Measurements from ENCODE around the gene ARL8A. TPM values are rescaled to one million over a fixed set of nuclear protein-coding genes. Genes with fewer than 3 reads are reported as not detected.
"Not testable (repeated sequence)": the region's sequence is repeated elsewhere in the genome, so short reads cannot be mapped to it uniquely, and the experiment has no call there.

Gene ARL8A
- total and polyA plus RNA-seq, 8 donors = 7.8 to 34.5 (median 20.9) TPM

DNA sequence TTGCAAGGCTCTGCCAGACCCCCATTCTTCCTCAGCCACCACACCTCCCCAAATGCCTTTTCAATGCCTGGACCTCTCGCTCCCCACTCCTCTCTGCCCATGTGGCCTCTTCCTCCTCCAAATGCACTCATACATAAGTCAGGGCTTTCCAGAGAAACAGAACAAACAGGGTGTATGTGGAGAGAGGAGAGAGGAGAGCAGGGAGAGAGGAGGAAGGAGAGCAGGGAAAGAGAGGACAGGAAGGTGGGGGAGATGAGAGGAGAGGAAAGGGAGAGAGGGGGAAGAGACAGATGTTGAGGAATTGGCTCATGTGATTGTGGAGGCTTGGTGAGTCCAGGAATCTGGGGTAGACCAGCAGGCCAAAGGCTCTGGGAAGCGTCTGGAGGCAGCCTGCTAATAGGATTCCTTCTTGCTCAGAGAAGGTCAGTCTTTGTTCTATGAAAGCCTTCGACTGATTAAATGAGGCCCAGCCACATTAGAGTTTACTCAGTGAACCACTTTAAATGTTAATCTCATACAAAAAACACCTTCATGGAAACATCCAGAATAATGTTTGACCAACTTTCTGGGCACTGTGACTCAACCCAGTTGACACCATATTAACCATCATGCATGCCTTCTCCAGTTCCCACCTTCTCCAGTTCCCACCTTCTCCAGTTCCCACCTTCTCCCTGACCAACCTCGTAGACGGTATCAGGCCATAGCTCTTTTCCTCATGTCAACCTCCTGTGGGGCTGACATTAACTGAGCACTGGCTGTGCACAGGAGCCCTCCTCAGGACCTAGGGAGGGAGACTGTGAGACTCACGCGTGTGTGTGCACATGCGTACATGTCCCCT is 37.7 kb upstream of the ARL8A start:
- no peak for DNase-seq
- H3K4me1 ChIP-seq = peaks cover 0 to 9% (median 6%) of the 10 kb centered on the region in 4 donors
- WGBS, 5 donors = 84 to 89% (median 86%) methylated on average over 8 of the region's 8 CpGs
- no peak for TF ChIP-seq POLR2A (IDR thresholded peaks at IDR 0.05)
- no peak for TF ChIP-seq EP300 (IDR thresholded peaks at IDR 0.05)
- TF ChIP-seq CTCF (IDR thresholded peaks at IDR 0.05) = no peak
- no peak for TF ChIP-seq POLR2AphosphoS5 (IDR thresholded peaks at IDR 0.05)
- no peak overlapping the region for H3K4me3 ChIP-seq
- H3K9me3 ChIP-seq = no peaks in the 10 kb centered on the region
- no peaks in the 10 kb centered on the region for H3K36me3 ChIP-seq
- H3K27ac ChIP-seq = no peak overlapping the region
- intact Hi-C loops (cut with DNase I; ENCODE audit: low total_unique reads) = no loop called here
- peaks cover 0 to 82% (median 0%) of the 10 kb centered on the region in 3 donors for H3K27me3 ChIP-seq

DNA sequence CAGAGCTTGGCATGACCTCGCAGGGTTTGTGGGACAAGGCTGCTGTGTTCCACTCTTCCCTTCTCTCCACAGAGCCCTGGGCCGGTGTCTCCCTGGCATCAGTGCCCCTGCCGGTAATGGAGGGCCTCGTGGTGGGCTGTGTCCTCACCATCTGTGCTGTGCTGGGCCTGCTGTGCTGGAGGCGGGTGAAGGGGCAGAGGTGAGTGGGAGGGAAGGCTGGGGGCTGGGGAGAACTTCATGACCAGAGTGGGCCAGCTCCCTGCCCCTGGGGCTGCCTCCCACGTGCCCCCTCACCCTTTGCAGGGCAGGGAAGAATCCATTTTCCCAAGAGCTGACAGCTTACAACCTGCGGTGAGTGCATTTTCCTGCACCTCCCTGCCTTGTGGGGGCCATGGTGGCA is 37.0 kb upstream of the ARL8A start:
- H3K4me3 ChIP-seq = no peak overlapping the region
- DNase-seq = no peak
- no peaks in the 10 kb centered on the region for H3K36me3 ChIP-seq
- no peak for TF ChIP-seq POLR2AphosphoS5 (IDR thresholded peaks at IDR 0.05)
- no peak for TF ChIP-seq EP300 (IDR thresholded peaks at IDR 0.05)
- TF ChIP-seq CTCF (IDR thresholded peaks at IDR 0.05) = no peak
- no peak for TF ChIP-seq POLR2A (IDR thresholded peaks at IDR 0.05)
- H3K9me3 ChIP-seq = no peaks in the 10 kb centered on the region
- no peak overlapping the region for H3K27ac ChIP-seq
- WGBS, 5 donors = 80 to 94% (median 84%) methylated on average over 5 to 7 of the region's 7 CpGs
- H3K4me1 ChIP-seq = peaks cover 0 to 9% (median 6%) of the 10 kb centered on the region in 4 donors
- H3K27me3 ChIP-seq = peaks cover 0 to 77% (median 0%) of the 10 kb centered on the region in 3 donors
- intact Hi-C loops (cut with DNase I; ENCODE audit: low total_unique reads) = no loop called here

- H3K4me1 ChIP-seq; H3K36me3 ChIP-seq; DNase-seq; H3K27ac ChIP-seq; H3K9me3 ChIP-seq; intact Hi-C loops (cut with DNase I; ENCODE audit: low total_unique reads); H3K4me3 ChIP-seq: not testable (repeated sequence)
- WGBS, 5 donors = 63 to 78% (median 67%) methylated on average over 2 of the region's 2 CpGs
- peaks cover 0 to 69% (median 0%) of the 10 kb centered on the region in 3 donors for H3K27me3 ChIP-seq
Observed at GRCh38 chr1:202180751-202181139, 36.2 kb upstream of the ARL8A start.

DNA sequence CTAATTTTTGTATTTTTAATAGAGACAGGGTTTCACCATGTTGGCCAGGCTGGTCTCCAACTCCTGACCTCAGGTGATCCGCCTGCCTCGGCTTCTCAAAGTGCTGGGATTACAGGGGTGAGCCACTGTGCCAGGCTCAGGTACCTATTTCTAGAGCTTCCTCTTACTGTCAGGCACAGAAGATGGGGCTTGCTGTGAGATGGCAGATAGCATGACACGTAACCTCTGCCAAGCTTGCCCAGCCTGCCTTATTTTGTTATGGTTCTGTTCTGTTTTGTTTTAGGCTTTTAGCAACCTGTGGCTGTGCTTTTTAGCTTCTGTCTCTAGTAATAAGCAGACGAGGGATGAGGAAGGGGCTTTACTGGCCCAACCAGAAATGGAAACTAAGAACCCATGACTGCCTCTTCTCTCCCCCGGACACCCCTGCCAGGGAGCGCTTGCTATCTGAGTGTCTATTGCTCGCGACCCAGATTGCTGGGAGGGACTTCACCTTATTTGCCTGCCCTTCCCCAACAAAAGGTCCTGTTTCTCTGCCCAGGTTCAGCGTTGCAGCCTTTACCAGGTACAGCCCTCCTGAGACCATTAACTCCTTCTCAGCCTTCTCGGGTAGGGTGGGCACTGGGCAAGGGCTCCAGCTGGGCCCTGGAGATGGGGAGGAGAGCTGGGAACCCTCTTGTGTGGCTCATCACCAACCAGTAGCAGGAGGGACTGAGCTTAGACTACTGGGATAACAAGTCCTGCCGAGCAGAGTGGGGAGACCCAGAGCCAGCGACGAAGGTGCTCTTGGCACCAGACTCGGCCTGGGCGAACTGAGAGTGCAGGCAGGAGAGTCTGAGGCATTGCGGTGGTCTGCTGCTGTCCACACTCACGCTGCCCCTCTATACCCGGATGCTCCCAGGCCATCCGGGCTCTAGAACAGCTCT is 35.6 kb upstream of the ARL8A start:
- no peak overlapping the region for H3K4me3 ChIP-seq
- 66 to 76% (median 72%) methylated on average over 14 to 19 of the region's 19 CpGs for WGBS, 5 donors
- no peaks in the 10 kb centered on the region for H3K36me3 ChIP-seq
- no peaks in the 10 kb centered on the region for H3K9me3 ChIP-seq
- H3K27me3 ChIP-seq = peaks cover 0 to 62% (median 0%) of the 10 kb centered on the region in 3 donors
- H3K4me1 ChIP-seq = peaks cover 0 to 7% (median 5%) of the 10 kb centered on the region in 4 donors
- no peak for DNase-seq
- intact Hi-C loops (cut with DNase I; ENCODE audit: low total_unique reads) = no loop called here
- H3K27ac ChIP-seq = no peak overlapping the region
- no peak for TF ChIP-seq POLR2A (IDR thresholded peaks at IDR 0.05)
- TF ChIP-seq POLR2AphosphoS5 (IDR thresholded peaks at IDR 0.05) = no peak
- TF ChIP-seq CTCF (IDR thresholded peaks at IDR 0.05) = no peak
